Coronary artery (tissue), 2 donors: Measurements from ENCODE around the gene SNCB.
"Not testable (repeated sequence)": the region's sequence is repeated elsewhere in the genome, so short reads cannot be mapped to it uniquely, and the experiment has no call there.

Source experiments
- DNase-seq: peaks from one replicate; pipeline ENCODE4 v3.0.0-alpha.2; 2017; ENCODE audit warnings: low spot score
- H3K27ac ChIP-seq, 2 donors: fragments of 200-600 bp; sonication (generic); one replicate each; pipeline ENCODE4 v1.5.1; 2016 to 2019
- H3K4me3 ChIP-seq: fragments of 200-600 bp; sonication (generic); 2 replicates; pipeline ENCODE4 v1.5.1; 2016; ENCODE audit warnings: mild to moderate bottlenecking, moderate library complexity
- TF ChIP-seq, protein P1 (sequence below): fragments of 200-600 bp; sonication (generic); IDR thresholded peaks from one replicate; pipeline ENCODE4 v1.5.1; 2019; ENCODE audit warnings: antibody characterized with exemption

The SNCB gene

DNA sequence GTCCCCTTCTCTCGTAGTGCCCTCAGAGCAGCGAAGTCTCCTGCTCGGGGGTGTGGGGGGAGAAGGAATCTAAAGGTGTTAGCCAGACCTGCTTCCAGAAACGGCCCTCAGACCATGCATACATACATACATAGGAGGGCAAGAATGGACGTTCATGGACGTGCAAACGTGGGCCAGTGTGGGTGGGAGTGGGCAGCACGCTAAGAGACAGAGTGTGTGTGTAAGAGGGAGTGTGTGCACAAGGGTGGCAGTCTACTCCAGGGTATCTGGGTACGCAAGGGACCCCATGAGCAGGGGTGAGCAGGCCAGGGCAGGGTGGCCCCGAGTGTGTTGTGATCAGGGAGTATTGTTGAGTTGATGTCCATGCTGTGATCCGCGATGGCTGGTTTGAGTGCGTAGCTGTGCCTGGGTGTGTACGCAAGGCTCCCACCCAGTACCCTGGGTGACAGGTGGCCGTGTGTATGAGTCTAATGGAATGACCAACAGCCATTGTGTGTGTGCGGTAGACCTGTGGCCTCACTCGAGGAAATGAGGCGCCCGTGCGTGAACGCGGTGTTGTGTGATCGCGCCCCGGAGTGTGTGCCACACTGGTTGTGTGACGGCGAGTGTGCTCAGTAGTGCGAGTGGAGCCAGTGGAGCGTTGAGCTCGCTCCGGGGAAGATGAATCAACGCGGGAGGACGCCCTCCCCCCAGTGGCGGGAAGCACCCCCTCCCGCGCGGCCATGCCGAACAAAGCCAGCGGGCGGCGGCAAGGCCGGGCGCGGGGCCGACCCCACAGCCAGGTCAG, 21.2 kb downstream of the SNCB start:
- Histone ChIP-seq H3K4me3 (peak overlapping the region; percentile 78), H3K27ac (no peak overlapping the region)
- DNase-seq, result no peak
- TF ChIP-seq, protein P1, sequence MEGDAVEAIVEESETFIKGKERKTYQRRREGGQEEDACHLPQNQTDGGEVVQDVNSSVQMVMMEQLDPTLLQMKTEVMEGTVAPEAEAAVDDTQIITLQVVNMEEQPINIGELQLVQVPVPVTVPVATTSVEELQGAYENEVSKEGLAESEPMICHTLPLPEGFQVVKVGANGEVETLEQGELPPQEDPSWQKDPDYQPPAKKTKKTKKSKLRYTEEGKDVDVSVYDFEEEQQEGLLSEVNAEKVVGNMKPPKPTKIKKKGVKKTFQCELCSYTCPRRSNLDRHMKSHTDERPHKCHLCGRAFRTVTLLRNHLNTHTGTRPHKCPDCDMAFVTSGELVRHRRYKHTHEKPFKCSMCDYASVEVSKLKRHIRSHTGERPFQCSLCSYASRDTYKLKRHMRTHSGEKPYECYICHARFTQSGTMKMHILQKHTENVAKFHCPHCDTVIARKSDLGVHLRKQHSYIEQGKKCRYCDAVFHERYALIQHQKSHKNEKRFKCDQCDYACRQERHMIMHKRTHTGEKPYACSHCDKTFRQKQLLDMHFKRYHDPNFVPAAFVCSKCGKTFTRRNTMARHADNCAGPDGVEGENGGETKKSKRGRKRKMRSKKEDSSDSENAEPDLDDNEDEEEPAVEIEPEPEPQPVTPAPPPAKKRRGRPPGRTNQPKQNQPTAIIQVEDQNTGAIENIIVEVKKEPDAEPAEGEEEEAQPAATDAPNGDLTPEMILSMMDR, result no peak

DNA sequence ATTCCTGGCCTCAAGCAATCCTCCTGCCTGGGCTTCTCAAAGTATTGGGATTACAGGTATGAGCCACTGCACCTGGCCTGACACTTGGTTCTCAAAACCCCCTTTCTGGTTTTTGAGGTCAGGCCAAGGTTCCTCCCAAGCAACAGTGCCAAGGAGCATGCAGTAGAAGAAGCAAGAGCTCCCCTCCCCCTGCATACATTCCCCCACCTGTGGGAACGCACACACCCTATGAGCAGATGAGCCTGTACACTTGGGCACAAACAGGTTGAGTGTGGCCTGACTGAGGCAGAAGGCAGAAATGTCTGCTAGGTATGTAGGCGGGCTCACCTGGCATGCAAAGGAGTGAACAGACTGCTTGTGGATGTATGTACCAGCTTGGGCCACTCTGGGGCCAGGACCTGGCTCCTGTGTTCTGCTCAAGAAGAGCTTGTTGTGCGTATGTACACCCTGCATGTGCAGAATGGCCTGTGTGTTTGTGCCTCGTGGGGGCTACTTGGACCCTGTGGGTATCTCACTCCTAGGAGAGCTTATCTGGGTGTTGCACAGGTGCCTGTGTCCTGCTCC, 22.1 kb downstream of the SNCB start:
- TF ChIP-seq, protein P1, result no peak
- Histone ChIP-seq H3K27ac (no peak overlapping the region), H3K4me3 (no peak overlapping the region)
- no peak for DNase-seq

DNA sequence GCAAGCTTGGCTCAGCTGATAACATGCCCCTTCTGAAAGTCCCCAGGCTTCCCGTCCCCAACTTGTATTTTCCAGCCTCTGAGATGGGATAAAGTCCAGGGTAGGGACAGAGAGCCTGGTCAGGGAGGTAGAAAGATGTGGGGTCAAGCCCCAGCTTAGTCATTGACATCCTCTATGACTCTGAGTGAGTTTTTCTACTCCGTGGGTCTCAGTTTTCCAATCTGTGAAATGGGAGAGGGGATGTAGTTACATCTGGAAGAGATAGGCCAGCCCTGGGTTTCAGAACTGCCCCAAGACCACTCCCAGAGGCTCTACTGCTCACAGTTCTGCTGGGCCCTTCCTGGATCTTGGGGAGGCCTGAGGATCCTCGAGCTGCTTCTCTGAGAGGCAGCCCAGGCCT, 23.5 kb downstream of the SNCB start:
- no peak overlapping the region for H3K27ac ChIP-seq
- no peak for DNase-seq
- TF ChIP-seq, protein P1, result no peak
- no peak overlapping the region for H3K4me3 ChIP-seq

DNA sequence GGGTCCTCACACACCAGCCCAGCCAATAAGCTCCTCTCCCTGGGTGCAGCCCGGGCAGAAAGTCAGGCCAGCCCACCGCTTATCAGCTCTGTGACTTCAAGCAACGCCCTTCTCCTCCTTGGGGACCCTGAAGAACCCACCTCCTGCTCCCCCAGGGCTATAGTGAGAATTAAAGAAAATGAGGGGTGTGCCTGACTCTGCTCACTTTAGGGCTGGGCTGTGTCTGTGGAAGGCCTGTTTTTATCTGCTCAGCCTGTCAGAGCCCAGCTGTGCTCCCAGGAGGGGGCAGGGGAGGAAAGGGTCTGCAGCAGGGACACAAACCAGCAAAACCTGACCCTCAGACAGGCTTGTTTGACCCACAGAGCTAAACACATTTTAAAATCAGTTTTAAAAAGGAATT, 24.3 kb downstream of the SNCB start:
- H3K4me3 ChIP-seq, result no peak overlapping the region
- TF ChIP-seq, protein P1, result no peak
- no peak overlapping the region for H3K27ac ChIP-seq
- no peak for DNase-seq

DNA sequence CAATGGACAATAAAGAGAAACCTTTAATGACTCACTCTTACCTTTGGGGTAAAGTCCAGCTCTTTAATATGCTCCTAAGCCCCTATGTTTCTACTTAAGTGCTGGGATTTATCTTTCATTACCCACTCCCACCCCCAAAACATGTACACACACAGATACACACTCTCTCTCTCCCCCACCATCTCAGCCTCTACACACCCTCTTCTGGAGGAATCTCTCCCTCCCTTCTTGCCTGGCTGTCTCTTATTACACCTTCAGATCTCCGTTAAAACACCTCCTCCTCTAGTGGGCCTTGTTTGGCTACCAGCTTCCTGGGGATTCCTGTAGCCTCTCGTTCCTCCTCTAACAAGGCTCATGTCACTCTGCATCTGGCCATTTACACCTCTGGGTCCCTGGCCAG, 27.2 kb downstream of the SNCB start:
- TF ChIP-seq, protein P1, result no peak
- H3K27ac ChIP-seq, result no peak overlapping the region
- no peak overlapping the region for H3K4me3 ChIP-seq
- DNase-seq, result no peak

DNA sequence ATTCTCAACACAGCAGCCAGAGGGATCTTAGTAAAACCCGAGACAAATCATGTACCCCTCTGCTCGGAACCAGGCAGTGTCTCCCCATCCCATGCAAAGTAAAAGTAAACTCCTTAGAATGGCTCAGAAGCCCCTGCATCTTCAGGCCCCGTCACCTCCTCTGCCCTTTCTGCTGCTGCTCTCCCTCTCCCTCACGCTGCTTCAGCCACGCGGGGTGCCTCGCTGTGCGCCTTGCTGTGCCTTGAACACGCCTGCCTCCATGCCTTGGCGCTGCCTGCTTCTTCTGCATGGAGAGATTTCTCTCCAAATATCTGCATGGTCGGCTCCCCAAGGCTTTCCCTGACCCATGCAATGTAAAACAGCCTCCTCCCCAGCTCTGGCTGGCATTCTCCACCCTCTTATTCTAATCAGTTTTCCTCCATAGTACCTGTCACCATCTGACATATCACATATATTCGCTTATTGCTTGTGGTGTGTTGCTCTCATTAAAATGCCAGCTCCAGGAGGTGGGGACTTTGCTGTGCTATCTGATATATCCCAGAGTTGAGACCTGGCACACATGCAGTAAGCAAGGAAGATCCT, 28.3 kb downstream of the SNCB start:
- Histone ChIP-seq H3K27ac (no peak overlapping the region), H3K4me3 (no peak overlapping the region)
- TF ChIP-seq, protein P1, result no peak
- DNase-seq, result no peak

DNA sequence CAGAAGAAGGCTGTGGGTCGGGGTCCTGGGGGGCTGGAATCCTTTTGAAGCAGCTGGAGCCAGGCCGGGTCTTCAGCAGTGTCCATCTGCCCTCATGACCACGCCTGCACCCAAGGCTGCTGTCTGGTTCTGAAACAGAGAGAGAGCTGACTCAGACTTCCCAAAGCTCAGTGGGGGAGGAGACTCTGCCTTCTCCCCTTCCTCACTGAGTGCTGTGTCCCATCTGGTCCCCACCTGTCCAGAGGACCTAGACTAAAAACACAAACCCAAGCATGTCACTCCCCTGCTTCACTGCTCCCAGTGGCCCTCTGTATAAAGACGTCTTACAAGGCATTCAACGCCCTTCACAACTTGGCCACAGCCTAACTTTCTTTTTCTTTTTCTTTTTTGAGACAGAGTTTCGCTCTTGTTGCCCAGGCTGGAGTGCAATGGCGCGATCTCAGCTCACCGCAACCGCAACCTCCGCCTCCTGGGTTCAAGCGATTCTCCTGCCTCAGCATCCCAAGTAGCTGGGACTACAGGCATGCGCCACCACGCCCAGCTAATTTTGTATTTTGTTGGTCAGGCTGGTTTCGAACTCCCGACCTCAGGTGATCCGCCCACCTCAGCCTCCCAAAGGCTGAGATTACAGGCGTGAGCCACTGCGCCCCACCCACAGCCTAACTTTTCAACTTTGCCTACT, 30.4 kb downstream of the SNCB start:
- H3K4me3 ChIP-seq, H3K27ac ChIP-seq, DNase-seq: not testable (repeated sequence)
